HUES48 (cell line): ENCODE data around the gene PIK3R1.

Experiments
- H3K27ac ChIP-seq: one replicate; pipeline ENCODE4 v1.7.0; 2013; ENCODE audit warnings: low read depth, low read length, inconsistent platforms
- H3K27me3 ChIP-seq: 2 replicates; pipeline ENCODE4 v1.6.1; 2013; ENCODE audit warnings: mild to moderate bottlenecking, low read length; ENCODE audit not compliant: control insufficient read depth, insufficient read depth
- H3K36me3 ChIP-seq: 2 replicates; pipeline ENCODE4 v1.6.1; 2013; ENCODE audit warnings: low read length; ENCODE audit not compliant: control insufficient read depth, insufficient read depth
- H3K4me1 ChIP-seq: 2 replicates; pipeline ENCODE4 v1.6.1; 2013; ENCODE audit warnings: mild to moderate bottlenecking, low read length; ENCODE audit not compliant: control insufficient read depth, insufficient read depth
- H3K4me3 ChIP-seq: 2 replicates; pipeline ENCODE4 v1.5.1; 2013; ENCODE audit warnings: mild to moderate bottlenecking, low read depth, low read length
- H3K9ac ChIP-seq: 2 replicates; pipeline ENCODE4 v1.6.1; 2013; ENCODE audit warnings: mild to moderate bottlenecking, low read depth, low read length, moderate library complexity
- H3K9me3 ChIP-seq: 2 replicates; pipeline ENCODE4 v1.6.1; 2013; ENCODE audit warnings: low read length; ENCODE audit not compliant: control insufficient read depth, insufficient read depth

PIK3R1 gene

DNA sequence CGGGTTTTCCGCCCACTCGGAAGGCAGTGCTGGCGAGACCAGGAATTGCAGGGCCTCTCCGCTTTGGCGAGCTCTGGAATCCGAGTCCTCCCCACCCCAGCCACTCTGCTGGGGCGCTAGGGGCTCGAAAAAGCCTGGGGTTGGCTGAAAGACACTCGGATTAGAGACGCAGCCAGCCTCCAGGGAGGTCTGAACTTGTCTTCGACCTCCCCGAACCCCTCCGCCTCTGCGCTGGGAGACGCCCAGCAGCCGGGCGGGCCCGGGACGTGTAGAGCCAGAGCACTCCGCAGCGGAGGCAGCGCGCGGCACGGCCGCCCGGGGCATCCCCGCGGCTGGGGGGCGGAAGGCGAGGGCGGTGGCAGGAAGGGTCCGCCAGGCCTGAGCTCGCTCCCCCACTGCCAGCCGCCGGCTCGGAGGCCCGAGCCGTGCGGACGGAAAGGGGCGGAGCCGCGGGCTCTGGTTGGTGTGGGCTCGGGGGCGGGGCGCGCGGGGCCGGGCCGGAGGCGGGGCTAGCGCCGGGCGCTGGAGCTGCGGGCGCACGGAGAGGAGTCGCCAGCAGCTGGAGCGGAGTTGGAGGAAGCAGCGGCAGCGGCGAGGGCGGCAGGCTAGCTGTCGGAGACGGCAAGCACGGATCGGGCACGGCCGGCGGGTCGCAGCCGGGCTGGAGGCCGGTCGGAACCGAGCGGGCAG lies at the start of gene PIK3R1:
TSS of gene PIK3R1 (plus strand) at position 549 of the 690 bp plus-strand sequence. CDS start 10,920 bp downstream, outside the sequence.
- H3K36me3 ChIP-seq: no peaks in the 10 kb centered on the region
- peak within 1 kb of the TSS; percentile 86 for H3K27ac ChIP-seq
- H3K9me3 ChIP-seq: peaks cover 7% of the 10 kb centered on the region; the same call in 1 of the 2 replicates
- H3K4me1 ChIP-seq: peaks cover 21% of the 10 kb centered on the region
- H3K9ac ChIP-seq: peak within 1 kb of the TSS; percentile 38
- peaks cover 39% of the 10 kb centered on the region for H3K27me3 ChIP-seq
- H3K4me3 ChIP-seq: peak within 1 kb of the TSS; percentile 81

DNA sequence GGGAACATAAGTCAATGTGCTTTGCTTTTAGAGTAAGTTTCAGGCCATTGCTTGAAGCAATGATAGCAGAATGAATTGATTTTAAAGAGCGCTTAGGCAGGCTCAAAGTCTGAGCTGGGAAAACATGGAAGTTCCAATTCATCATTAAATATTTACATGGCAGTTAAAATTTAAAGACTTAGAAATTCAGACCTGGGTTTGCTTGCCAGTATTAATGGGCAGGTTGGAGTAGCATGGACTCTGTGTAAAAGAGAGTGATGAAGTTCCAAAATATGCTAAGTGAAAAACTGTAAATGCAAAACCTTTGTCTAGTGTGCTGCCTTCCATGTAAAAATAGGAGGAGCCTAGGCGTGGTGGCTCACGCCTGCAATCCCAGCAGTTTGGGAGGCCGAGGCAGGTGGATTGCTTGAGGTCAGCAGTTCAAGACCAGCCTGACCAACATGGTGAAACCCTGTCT lies 48.3 kb upstream of the PIK3R1 start:
- no peaks in the 10 kb centered on the region for H3K27me3 ChIP-seq

DNA sequence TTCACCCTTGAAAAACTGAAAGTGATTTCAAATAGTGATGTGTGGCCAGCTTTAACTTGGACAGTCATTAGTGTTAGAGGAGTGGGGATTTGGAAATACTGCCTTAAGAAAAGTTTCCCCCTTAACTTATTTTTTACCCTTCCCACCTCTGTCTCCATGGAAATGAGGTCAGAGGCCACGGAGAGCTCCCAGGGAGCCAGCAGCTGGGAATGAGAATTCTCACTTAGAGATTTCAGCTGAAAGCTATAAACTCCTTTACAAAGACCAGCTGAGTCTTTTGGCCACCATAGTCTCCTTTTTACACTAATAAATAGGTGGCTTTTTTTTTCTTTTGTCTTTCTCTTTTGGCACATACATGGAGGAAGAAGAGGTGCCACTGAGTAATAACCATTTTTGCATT lies 45.7 kb upstream of the PIK3R1 start:
- Histone ChIP-seq H3K9ac (no peak overlapping the region), H3K36me3 (no peaks in the 10 kb centered on the region), H3K9me3 (no peaks in the 10 kb centered on the region), H3K27me3 (no peaks in the 10 kb centered on the region), H3K4me1 (peaks cover 25% of the 10 kb centered on the region), H3K4me3 (no peak overlapping the region), H3K27ac (peak overlapping the region; percentile 8)

More for the DNA sequence above, 48.3 kb upstream of the PIK3R1 start:
- H3K9ac ChIP-seq: no peak overlapping the region
- H3K27ac ChIP-seq: no peak overlapping the region
- H3K4me3 ChIP-seq: no peak overlapping the region
- H3K9me3 ChIP-seq: no peaks in the 10 kb centered on the region
- H3K36me3 ChIP-seq: no peaks in the 10 kb centered on the region
- H3K4me1 ChIP-seq: peaks cover 25% of the 10 kb centered on the region

DNA sequence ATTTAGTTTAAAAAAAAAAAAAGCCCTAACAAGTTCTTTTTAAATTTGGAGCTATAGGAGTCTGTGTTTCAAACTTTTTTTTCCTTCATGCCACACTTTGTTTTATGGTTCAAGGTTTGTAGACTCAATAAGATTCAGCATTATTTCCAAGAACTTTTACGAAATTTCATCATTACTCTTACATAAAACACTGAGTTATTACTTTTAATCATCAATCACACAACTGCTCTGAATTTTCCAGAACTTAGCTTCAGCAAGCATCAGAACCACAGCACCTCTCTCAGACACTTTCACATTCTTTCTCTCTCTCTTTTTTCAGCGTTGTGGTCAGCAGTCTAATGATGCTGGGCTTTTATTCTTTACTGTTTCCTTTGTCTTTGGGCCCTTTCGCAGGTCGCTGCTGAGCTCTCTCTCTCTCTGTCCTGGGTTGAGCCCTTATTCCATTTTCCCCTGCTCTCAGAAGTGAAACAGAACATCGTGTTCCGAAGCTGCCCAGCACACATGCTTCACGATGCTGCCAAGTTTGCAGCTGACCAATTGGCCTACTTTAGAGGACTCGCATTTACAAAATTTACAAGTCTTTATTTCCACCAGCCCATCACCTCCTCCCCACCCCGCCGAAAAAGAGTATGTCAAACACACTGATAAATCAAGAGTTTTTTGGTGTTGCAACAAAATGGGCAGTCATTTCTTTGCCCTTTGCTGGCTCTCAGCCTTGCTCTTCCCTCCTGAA lies 44.6 kb upstream of the PIK3R1 start:
- Histone ChIP-seq H3K27me3 (no peaks in the 10 kb centered on the region), H3K9ac (no peak overlapping the region), H3K4me3 (no peak overlapping the region), H3K36me3 (no peaks in the 10 kb centered on the region), H3K27ac (peak overlapping the region; percentile 28), H3K4me1 (peaks cover 25% of the 10 kb centered on the region), H3K9me3 (no peaks in the 10 kb centered on the region)

DNA sequence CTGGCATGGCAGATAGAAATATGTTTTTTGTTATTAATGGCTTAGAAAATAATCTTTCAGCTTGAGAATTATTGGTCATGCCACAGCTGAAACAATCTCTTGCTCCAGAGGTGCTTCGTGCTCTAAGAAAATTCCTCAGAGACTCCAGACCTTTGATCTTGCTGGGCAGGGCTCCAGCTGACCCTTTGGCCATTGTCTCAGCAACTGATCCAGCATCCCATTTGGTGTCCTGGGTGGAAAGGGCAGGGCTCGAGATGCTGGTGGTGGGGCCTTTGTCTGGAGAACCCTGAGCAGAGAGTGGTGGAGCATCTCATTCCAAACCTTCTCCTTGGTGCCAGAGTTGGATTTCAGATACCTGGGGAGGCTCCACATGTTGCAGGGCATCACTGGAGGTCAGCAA lies 43.2 kb upstream of the PIK3R1 start:
- peaks cover 25% of the 10 kb centered on the region for H3K4me1 ChIP-seq
- H3K9ac ChIP-seq: no peak overlapping the region
- no peaks in the 10 kb centered on the region for H3K36me3 ChIP-seq
- H3K4me3 ChIP-seq: no peak overlapping the region
- no peak overlapping the region for H3K27ac ChIP-seq
- no peaks in the 10 kb centered on the region for H3K27me3 ChIP-seq
- no peaks in the 10 kb centered on the region for H3K9me3 ChIP-seq

DNA sequence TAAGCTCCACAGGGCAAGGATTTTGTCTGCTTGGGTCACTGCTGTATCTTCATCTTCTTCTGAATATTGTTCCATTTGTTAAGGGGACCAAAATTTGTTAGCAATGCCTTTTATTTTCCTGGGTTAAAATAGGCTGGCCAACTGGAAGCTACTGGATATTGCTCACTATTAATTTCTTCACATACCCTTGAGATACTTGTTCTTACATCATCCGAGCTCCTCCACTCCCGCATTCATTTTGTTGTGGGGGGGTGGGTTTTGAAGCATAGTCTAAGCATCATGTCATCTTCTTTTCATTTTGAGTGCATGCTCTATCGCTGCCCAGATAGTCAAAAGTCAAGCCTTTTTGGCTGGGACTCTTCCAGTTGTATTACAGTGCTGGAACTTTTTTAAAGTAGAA lies 42.5 kb upstream of the PIK3R1 start:
- Histone ChIP-seq H3K27me3 (no peaks in the 10 kb centered on the region), H3K27ac (no peak overlapping the region), H3K9me3 (no peaks in the 10 kb centered on the region), H3K36me3 (no peaks in the 10 kb centered on the region), H3K9ac (no peak overlapping the region), H3K4me3 (no peak overlapping the region), H3K4me1 (peaks cover 25% of the 10 kb centered on the region)

DNA sequence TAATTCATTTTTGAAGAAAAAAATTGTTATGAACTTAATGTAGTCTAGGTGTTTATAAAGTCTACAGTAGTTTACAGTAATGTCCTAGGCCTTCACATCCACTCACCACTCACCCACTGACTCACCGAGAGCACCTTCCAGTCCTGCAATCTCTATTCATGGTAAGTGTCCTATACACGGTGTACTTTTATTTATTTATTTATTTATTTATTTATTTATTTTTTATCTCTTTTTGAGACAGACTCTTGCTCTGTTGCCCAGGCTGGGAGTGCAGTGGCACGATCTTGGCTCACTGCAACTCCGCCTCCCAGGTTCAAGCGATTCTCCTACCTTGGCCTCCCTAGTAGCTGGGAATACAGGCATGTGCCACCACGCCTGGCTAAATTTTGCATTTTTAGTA lies 39.3 kb upstream of the PIK3R1 start:
- Histone ChIP-seq H3K27me3 (no peaks in the 10 kb centered on the region), H3K36me3 (no peaks in the 10 kb centered on the region), H3K9ac (no peak overlapping the region), H3K9me3 (no peaks in the 10 kb centered on the region), H3K27ac (no peak overlapping the region), H3K4me3 (no peak overlapping the region), H3K4me1 (peaks cover 5% of the 10 kb centered on the region)

DNA sequence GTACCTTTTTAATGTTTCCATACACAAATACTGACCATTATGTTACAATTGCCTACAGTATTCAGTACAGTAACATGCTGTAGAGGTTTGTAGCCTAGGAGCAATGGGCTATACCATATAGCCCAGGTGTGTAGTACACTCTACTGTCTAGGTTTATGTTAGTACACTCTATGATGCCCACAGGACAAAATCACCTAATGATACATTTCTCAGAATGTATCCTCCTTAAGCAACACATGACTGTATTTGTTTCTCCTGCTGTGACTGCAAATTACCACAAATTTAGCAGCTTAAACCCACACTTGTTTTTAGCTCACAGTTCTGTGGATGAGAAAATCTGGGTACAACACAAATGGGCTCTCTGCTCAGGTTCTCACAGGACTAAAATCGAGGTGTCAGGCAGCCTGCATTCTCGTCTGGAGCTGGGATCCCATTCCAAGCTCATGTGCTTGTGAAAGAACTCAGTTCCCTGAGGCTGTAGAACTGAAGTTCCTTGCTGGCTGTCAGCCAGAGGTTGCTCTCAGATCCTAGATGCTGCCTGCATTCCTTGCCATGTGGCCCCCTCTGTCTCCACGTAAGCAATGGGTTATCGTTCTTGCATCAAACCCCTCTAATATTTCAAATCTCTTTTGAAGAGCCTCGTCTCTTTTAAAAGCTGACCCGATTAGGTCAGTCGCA lies 38.6 kb upstream of the PIK3R1 start:
- no peaks in the 10 kb centered on the region for H3K9me3 ChIP-seq
- no peaks in the 10 kb centered on the region for H3K4me1 ChIP-seq
- H3K27me3 ChIP-seq: no peaks in the 10 kb centered on the region
- H3K9ac ChIP-seq: no peak overlapping the region
- H3K27ac ChIP-seq: no peak overlapping the region
- H3K4me3 ChIP-seq: no peak overlapping the region
- H3K36me3 ChIP-seq: no peaks in the 10 kb centered on the region

DNA sequence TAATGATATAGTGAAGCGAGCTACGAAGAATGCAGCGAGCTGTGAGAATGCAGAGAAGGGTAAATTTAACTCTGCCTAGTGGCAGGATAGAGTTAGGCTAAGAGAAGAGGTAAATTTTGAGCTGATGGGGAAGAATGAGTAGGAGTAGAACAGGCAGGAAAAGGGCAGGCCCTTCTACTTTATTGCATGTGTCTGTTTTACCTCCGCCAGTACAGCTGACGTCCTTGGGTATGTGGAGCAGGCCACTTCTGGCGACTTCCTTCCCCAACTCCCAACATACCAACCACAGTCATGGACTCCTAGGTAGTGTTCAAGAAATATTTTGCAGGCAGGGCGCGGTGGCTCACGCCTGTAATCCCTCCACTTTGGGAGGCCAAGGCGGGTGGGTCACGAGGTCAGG lies 37.9 kb upstream of the PIK3R1 start:
- H3K9me3 ChIP-seq: no peaks in the 10 kb centered on the region
- H3K27me3 ChIP-seq: no peaks in the 10 kb centered on the region
- no peak overlapping the region for H3K9ac ChIP-seq
- H3K4me1 ChIP-seq: no peaks in the 10 kb centered on the region
- no peak overlapping the region for H3K4me3 ChIP-seq
- H3K36me3 ChIP-seq: no peaks in the 10 kb centered on the region
- H3K27ac ChIP-seq: no peak overlapping the region

DNA sequence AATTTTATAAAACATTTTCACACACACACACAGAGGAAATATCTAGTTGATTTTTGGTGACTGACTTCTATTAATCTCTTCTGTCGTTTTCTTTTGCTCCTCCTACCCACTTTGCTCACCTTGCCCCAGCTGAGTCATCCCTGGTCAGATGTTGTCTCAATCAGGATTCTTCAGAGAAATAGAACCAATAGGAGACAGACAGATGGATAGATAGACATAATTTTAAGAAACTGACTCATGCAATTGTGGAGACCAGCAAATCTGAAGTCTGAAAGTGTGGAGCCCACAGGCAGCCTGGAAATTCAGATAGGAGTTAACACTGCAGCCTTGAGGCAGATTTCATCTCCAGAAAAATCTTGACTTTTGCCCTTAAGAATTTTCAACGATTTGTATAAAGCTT lies 37.0 kb upstream of the PIK3R1 start:
- Histone ChIP-seq H3K36me3 (no peaks in the 10 kb centered on the region), H3K27ac (no peak overlapping the region), H3K9ac (no peak overlapping the region), H3K4me1 (no peaks in the 10 kb centered on the region), H3K4me3 (no peak overlapping the region), H3K27me3 (no peaks in the 10 kb centered on the region), H3K9me3 (no peaks in the 10 kb centered on the region)
